GM21717 (cell line): ENCODE results near the gene RBP7.
"Not testable (repeated sequence)": the region's sequence is repeated elsewhere in the genome, so short reads cannot be mapped to it uniquely, and the experiment has no call there.

Source experiments
- ATAC-seq: cut with Tn5 transposase; IDR thresholded peaks from one replicate; pipeline ENCODE4 v1.9.1; 2021; ENCODE audit warnings: mild to moderate bottlenecking, moderate library complexity; ENCODE audit not compliant: unreplicated experiment

The RBP7 gene

DNA sequence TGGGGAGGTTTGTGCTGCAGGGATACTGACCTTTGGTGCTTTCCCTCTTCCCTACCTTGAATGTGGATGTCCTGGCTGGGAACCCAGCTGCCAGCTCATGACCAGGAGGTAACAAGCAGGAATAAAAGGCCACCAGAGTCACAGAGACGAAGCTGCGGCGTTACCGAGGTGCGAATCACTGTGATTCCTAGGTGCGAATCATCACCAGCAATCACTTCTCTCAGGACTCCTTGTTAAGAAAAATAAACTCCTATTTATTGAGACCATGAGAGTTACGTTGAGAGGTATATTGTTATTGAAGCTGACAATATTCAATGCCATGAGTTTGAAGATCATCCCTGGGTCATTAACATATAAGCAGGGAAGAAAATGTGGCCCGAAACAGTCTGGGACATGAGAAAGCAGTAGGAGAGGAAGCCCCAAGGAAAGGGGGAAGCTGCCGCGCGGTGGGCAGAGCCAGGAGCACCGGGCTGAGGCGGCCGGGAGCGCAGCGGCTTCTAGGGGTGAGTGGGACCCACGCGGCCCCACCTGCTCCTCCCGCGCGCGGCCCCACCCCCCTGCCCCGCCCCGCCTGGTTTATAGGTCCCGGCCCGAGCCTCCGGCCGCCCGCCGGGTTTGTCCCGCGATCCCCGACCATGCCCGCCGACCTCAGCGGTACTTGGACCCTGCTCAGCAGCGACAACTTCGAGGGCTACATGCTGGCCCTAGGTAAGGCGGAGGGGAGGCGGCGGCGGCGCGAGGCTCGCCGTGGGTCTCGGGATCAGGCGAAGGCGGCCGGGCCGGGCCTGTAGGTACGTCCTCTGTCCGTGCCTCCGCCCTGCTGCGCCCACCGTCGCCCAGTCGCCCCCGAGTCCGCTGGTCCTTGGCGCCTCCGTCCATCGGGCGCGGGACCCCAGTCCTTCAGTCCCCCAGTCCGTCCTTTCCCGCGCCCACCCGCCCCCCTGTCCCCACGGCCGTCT lies at the start of gene RBP7:
TSS of gene RBP7 (plus strand) at position 605 of the 959 bp plus-strand sequence. CDS start at position 636, 31 bp downstream.
- ATAC-seq: no peak

DNA sequence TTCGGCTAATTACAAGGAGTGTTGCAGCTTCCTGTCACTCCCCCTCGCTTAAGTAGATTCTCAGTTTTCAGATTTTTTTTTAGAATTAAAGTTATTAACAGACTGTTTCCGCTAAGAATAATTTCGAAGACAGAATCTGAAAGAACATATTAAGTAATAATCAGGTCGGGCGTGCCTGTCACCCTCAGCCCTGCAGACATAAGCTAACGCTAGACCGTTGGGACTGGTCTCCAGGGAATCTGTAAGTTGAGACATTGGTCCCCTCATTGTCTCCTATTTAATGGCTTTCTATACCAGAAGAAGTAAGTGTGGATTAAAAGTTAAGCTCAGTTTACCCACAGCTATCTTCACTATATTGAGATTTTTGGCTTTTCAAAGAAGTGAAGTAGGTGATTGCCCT lies 39.3 kb upstream of the RBP7 start:
- ATAC-seq: no peak

DNA sequence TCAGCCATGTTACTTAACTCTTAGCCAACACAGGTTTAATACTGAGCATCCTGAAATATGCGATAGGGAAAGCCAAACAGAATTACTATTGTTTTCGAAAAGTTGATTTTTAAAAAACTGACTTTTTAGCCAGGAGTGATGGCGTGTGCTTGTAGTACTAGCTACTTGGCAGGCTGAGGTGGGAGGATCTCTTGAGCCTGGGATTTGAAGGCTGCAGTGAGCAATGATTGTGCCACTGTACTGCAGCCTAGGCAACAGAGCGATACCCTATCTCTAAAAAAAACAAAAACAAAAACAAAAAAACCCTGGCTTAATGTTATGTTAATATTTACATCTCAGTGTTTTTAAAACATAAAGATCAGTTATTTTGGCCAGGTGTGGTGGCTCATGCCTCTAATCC lies 37.0 kb upstream of the RBP7 start:
- ATAC-seq: no peak

DNA sequence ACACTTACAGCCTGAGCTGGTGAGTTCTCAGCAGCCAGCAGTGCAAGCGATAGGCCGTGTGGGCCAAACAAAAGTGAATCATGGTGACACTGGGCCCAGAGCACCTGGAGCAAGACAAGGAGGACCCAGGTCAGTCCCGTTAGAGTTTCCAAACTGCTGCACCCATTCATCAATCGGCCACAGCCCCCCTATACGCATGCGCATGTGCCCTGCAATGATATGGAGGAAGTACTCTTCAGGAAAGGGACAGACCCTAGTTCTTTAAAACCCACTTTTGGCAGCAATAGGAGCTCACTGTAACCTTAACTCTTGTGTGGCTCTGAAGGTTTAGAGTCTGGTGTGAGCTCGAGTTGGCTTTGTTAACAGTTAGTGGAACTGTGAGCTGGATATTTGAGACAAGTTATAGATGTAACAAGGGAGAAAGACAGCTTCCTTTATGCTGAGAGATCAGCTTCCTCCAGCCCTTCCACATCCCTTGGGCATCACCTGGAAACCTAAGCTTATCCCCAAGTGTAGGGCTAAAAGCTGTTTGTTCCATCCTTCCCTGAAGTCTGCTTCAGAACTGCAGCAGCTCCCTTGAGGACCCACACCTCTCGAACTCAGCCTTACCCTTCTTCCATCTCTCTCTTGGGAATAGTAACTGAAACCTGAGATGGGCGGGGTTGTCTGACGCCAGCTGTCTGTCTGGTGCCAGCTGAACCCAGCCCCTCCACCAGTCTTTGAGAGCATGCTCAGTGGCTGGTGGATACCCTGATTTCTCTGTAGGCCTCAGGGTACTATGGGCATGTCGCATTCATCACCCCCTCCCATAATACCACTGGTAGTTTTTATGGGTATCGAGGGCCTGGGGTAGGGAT lies 36.1 kb upstream of the RBP7 start:
- no peak for ATAC-seq

DNA sequence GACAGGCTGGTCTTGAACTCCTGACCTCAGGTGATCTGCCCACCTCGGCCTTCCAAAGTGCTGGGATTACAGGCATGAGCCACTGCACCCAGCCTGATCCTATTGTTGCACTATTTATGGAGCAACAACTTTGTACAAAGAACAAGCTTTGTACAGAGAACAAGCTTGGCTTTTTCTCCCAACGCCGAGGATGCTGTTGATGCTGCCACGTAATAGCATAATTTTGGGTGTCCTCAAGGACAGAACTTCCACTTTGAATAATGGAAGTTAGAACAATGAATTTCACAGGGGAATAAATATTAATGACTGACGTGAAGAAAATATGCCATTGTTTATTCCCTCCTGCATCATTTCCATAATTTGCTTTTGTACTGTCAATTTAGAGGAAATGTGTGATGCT lies 12.8 kb upstream of the RBP7 start:
- no peak for ATAC-seq

DNA sequence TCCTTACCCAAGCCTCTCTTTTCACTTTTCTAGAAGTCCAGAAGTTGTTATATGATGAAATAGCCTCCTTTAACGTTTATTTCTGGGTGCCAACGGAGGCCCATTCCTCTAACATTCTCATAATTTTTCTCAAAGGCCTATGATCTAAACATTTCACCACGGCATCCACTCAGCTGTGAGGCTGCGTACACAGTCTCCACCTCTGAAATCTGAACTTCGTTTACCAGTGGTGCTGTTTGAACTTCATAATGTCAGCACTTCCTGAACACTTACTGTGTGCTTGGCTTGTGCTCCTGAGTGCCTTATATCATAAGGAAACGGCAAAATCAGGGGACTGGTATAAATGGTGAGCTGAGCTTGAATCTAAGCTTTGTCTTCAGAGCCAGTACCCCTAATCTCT lies 12.0 kb upstream of the RBP7 start:
- no peak for ATAC-seq

DNA sequence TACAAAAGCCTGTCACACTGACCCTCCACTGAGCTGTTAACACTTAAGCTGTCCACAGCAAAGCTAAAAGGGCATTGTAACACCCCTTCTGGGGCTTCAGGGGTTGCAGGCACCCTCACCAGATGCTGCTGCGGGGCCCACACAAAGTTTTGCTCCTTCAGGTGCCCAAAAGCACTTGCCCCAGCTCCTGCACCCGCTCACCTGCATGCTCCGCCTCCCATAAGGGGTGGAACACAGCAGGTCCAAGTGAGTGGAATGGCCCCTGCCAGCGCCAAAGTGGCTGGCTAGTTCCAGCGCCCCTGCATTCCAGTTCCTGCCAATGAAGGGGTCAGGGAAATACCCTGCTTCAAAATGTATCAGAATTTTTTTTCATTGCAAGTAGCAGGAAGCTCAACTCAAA lies 7.3 kb upstream of the RBP7 start:
- ATAC-seq: no peak

DNA sequence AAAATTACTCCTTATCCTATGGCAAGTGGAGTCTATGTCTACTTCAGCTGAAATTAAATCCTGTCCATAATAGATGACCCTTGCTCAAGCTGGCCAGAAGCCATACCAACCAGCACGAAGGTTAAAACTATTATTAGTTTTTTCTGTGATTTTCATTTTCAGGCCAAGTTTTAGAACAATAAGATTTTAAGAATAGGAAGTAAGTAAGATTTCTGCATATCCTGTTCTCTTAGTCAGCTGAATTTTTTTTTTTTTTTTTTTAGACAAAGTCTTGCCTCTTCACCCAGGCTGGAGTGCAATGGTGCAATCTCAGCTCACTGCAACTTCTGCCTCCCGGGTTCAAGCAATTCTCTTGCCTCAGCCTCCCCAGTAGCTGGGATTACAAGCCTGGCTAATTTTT lies 6.1 kb upstream of the RBP7 start:
- ATAC-seq: no peak

DNA sequence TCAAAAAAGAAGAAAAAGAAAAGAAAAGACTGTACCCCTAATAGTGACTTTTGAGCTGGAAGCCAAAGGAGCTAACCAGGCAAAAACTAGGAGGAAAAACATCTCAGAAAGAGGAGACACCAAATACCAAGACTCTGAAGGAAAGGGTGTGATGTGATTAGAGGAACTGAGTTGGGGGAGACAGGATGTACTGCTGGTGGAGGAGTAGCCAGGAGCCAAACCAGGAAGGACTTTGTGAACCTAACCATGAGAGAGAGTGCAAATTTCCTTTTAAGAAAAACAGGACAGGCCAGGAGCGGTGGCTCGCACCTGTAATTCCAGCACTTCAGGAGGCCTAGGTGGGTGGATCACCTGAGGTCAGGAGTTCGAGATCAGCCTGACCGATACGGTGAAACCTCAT lies 4.1 kb upstream of the RBP7 start:
- ATAC-seq: no peak

DNA sequence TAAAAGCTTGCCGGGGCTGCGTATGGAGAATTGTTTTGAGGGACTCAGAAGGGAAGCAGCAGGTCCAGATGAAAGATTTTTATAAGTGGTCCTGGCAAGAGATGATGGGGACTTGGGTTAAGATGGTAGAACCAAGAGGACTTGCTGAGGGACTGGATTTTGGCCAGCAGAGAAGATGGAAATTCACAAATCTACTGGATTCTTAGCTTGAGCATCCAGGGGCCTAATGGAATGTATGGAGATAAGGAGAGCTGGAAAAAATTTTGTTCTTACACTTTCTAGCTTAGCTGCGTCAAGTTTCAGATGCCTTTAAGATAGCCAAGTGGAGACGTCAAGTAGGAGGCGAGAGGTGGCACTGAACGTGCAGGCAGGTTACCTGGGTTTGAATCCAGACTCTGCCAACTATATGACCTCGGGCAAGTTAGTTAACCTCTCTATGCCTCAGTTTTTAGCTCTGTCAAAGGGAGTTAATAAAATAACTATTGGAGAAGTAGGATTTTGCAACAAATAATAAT lies 3.4 kb upstream of the RBP7 start:
- no peak for ATAC-seq

DNA sequence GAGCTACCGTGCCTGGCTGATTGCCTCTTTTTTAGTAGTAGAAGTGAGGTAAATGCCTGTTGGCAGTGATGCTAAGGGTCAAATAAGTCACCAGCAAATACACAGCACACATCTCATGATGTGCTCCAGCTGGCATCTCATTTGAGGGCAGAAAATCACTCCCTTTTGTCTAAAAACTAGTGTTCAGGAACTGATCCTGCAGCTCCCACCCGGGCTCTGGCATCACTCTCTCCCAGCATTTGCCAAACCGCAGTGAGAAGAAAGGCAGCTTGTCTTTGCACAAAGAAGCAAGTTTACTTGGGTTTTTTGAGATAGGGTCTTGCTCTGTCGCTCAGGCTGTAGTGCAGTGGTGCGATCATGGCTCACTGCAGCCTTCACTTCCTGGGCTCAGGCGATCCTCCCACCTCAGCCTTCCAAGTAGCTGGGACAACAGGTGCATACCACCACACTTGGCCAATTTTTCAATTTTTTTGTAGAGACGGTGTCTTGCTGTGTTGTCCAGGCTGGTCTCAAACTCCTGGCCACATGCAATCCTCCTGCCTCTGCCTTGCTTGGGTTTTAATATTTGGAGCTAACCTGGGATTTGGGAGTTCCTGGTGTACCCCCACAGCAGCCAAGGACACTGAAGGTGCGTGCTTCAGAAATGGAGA lies 4.1 kb downstream of the RBP7 start:
- ATAC-seq: no peak

DNA sequence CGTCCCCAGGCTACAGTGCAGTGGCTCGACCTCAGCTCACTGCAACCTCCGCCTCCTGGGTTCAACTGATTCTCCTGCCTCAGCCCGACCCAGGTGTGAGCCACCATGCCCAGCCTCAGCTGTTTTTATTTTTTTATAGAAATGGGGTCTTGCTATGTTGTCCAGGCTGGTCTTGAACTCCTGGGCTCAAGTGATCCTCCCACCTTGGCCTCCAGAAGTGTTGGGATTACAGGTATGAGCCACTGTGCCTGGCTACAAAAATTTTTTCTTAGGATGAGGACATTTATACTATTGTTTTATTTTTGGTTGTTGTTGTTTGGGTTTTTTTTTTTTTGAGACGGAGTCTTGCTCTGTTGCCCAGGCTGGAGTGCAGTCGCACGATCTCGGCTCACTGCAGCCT lies 8.2 kb downstream of the RBP7 start:
- ATAC-seq: not testable (repeated sequence)

DNA sequence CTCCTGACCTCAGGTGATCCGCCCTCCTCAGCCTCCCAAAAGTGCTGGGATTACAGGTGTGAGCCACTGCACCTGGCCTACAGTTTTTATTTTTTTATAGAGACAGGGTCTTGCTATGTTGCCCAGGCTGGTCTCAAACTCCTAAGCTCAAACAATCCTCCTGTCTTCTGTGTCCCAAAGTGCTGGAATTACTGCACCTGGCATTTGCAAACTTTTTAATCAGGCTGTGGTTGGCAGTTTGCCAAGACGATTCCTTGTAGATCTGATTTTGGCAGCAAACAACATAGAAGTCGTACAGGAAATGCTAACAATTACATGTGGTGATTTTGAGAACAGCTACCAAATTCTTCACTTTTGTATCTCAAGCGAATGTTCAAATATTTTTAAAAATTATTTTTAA lies 10.1 kb downstream of the RBP7 start:
- no peak for ATAC-seq

DNA sequence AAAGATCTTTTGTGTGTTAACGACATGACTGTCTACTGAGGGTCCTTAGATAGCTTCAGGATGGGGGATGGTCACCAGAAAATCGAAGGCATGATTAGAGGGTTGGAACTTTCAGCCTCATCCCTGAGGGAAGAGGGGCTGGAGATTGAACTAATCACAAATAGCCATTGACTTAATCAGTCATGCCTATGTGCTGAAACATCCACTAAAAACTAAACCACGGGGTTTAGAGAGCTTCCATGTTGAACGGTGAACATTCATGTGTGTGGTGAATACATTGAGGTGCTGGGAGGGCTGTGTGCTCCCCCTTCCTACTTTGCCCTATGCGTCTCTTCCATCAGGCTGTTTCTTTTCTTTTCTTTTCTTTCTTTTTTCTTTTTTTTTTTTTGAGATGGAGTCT lies 17.0 kb downstream of the RBP7 start:
- ATAC-seq: no peak

DNA sequence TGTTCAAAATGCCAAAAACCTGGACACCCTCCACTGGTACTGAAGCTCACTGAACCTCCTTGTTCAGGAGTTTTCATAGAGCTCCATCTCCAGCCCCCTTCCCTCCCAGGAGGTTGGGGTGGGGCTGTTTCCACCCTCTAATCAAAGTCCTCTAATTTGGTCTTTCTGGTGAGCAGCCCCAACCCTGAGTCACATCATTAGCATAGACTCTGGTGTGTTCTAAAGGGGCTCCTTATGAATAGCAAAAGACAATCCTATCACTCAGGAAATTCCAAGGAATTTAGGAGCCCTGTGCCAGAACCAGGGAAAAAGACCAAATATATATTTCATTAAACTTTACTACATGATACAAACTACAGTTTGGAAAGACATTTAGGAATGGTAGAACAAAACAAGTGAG lies 22.5 kb downstream of the RBP7 start:
- no peak for ATAC-seq

DNA sequence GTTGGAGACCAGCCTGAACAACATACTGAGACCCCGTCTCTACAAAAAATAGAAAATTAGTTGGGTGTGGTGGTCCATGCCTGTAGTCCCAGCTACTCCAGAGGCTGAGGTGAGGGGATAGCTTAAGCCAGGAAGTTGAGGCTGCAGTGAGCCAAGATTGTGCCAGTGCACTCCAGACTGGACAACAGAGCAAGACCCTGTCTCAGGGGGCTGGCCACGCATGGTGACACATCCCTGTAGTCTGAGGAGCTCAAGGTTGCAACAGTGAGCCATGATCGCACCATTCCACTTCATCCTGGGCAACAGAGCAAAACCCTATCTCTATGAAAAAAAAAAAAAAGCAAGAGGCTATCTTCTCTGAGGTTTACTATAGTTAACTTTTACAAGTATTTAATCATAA lies 23.1 kb downstream of the RBP7 start:
- no peak for ATAC-seq

DNA sequence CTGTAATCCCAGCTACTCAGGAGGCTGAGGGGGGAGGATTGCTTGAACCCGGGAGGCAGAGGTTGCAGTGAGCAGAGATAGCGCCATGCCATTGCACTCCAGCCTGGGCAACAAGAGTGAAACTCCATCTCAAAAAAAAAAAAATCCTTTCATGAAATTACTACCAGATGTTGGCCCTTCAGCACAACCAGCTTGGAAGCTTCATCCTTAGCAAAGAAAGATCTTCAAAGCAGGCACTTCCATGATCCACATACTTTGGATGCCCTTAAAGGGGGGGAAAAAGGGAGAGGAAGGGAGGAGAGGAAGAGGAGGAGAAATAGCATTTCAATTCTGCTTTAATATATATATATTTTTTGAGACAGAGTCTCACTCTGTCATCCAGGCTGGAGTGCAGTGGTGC lies 23.6 kb downstream of the RBP7 start:
- not testable (repeated sequence) for ATAC-seq

DNA sequence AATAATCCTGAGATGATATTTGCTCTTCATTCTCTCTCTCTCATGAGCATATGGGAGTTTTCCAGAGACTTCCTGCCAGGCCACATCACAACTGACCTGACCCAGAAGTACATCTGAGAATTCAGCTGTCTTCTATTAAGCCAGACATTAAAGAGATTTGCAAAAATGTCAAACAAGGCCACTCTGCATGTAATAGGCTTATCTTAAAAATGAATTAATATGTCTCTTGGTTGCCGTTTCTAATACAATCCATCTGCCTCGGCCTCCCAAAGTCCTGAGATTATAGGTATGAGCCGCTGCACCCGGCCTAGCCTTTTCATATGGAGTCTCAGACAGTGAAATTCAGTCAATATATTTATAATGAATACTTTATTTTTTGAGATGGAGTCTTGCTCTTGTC lies 25.0 kb downstream of the RBP7 start:
- not testable (repeated sequence) for ATAC-seq

DNA sequence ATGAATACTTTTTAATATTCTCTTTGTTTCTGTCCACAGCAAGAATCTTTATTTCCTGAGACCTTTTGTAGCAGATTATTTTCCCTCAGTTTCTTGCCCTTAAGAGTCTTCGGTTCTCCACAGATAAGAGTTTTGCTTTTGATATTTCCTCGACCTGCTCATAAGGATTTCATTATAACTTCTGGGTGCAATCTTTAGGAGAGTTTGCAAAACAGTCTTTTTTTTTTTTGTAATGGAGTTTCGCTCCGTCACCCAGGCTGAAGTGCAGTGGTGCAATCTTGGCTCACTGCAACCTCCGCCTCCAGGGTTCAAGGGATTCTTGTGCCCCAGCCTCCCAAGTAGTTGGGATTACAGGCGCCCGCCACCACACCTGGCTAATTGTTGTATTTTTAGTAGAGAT lies 25.6 kb downstream of the RBP7 start:
- ATAC-seq: no peak

DNA sequence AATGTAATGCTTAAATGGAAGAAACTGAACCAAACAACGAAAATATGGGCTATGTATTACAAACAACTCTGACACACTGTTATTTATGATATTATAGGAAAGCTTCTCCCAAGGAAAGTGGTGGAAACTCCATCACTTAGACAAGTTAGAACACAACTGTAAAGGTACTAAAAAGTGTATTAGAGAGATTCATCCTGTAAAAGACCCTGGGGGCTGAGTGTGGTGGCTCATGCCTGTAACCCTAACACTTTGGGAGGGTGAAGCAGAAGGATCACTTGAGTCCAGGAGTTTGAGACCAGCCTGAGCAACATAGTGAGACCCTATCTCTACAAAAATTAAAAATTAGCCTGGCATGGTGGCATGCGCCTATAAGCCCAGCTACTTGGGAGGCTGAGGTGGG lies 28.3 kb downstream of the RBP7 start:
- ATAC-seq: no peak

DNA sequence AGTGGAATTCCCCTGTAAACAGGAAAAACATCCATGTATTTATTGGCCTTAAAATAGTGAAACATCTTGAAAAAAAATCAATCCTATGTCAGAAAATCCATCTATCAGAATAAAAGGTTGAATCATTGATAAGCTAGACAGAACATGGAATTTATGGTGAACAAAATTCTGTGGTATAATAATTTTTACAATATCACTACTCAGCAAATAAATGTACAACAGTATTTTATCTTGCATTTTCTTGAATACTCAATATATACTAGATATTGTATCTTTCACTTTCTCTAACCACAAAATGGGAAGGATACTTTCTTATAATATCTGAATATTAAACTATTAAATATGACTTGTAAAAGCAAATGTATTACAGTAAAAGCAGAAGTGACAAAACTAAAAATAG lies 30.0 kb downstream of the RBP7 start:
- ATAC-seq: no peak
